K562 (cell line): ENCODE measurements around the gene CBFA2T3. TPM values are rescaled to one million over a fixed set of nuclear protein-coding genes. Genes with fewer than 3 reads are reported as not detected.

Experiments used
- CCNT2 ChIP-seq: IDR thresholded peaks from 2 replicates; pipeline ENCODE4 v1.6.1; 2011; ENCODE audit warnings: borderline replicate concordance, low read depth, mild to moderate bottlenecking, moderate library complexity, mixed read lengths, low read length; ENCODE audit not compliant: insufficient read length; ENCODE audit errors: extremely low read depth
- CHD2 ChIP-seq: IDR thresholded peaks from 2 replicates; pipeline ENCODE4 v1.6.1; 2011; ENCODE audit warnings: low read depth, low read length
- HIVEP1 ChIP-seq: fragments of 250-450 bp; sonication (Bioruptor Pico); IDR thresholded peaks from 2 replicates; pipeline ENCODE4 v1.4.0; 2020; ENCODE audit warnings: mild to moderate bottlenecking
- KAT7 ChIP-seq: sonication (generic); formaldehyde crosslinking; IDR thresholded peaks from 2 replicates; pipeline ENCODE4 v1.8.0; 2022; ENCODE audit warnings: missing genetic modification reagents, mild to moderate bottlenecking, borderline replicate concordance
- MGA ChIP-seq: fragments of 450-650 bp; IDR thresholded peaks from 2 replicates; pipeline ENCODE4 v1.6.1; 2016; ENCODE audit warnings: mild to moderate bottlenecking, moderate library complexity
- NCOA1 ChIP-seq: fragments of 450-650 bp; IDR thresholded peaks from 2 replicates; pipeline ENCODE4 v1.6.1; 2016; ENCODE audit warnings: low read depth
- NCOA2 ChIP-seq, 2 experiments: fragments of 450-650 bp; IDR thresholded peaks; 2 replicates each; pipeline ENCODE4 v1.6.1; 2018; ENCODE audit warnings: mild to moderate bottlenecking in 2 of 2, moderate library complexity in 1 of 2; ENCODE audit not compliant: partially characterized antibody in 2 of 2
- NFATC3 ChIP-seq: fragments of 450-650 bp; IDR thresholded peaks from 2 replicates; pipeline ENCODE4 v1.6.1; 2017; ENCODE audit warnings: mild to moderate bottlenecking
- PHF20 ChIP-seq: fragments of 450-650 bp; IDR thresholded peaks from 2 replicates; pipeline ENCODE4 v1.6.1; 2018; ENCODE audit not compliant: partially characterized antibody
- POLR2G ChIP-seq: fragments of 200-400 bp; formaldehyde crosslinking; IDR thresholded peaks from 2 replicates; pipeline ENCODE4 v1.6.1; 2017; ENCODE audit warnings: low read depth, mild to moderate bottlenecking, antibody characterized with exemption, low read length, moderate library complexity
- RBM14 ChIP-seq: fragments of 200-400 bp; formaldehyde crosslinking; IDR thresholded peaks from 2 replicates; pipeline ENCODE4 v1.6.1; 2018; ENCODE audit warnings: low read depth, mild to moderate bottlenecking, low read length, moderate library complexity, borderline replicate concordance; ENCODE audit not compliant: insufficient read depth
- RHOXF2B ChIP-seq: fragments of 250-450 bp; sonication (Bioruptor Pico); conservative IDR thresholded peaks from 2 replicates; pipeline ENCODE4 v1.5.1; 2021
- TCF7 ChIP-seq: sonication (generic); IDR thresholded peaks from 2 replicates; pipeline ENCODE4 v1.6.1; 2016; ENCODE audit warnings: antibody characterized with exemption, borderline replicate concordance
- ZBTB9 ChIP-seq: fragments of 450-650 bp; formaldehyde crosslinking; IDR thresholded peaks from 2 replicates; pipeline ENCODE4 v1.4.0; 2020; ENCODE audit warnings: mild to moderate bottlenecking, moderate library complexity
- ZFX ChIP-seq: sonication (generic); formaldehyde crosslinking; IDR thresholded peaks from 2 replicates; pipeline ENCODE4 v1.8.0; 2022; ENCODE audit warnings: mild to moderate bottlenecking, missing genetic modification reagents, moderate library complexity
- ZNF239 ChIP-seq: fragments of 250-450 bp; sonication (Bioruptor Pico); IDR thresholded peaks from 2 replicates; pipeline ENCODE4 v1.4.0; 2020; ENCODE audit warnings: mild to moderate bottlenecking
- ZNF696 ChIP-seq: fragments of 250-450 bp; sonication (Bioruptor Pico); conservative IDR thresholded peaks from 2 replicates; pipeline ENCODE4 v1.4.0; 2020; ENCODE audit warnings: mild to moderate bottlenecking, moderate library complexity
- polyA plus RNA-seq, 8 experiments: library from polyadenylated mRNA; depleted of rRNA in 4 of 8; stranded (reverse) in 5 of 8; unstranded in 3 of 8; fragments of >200 nt; fragmentation: Nextera tagmentation in 2 of 8; fragmentation: Illumina TruSeq in 1 of 8; extraction: Ambion mirVana in 2 of 8; extraction: Trizol in 1 of 8; gene quantifications; 2 replicates each; pipeline versions ENCODE4 v1.2.1 to v1.2.3, GENCODE V29; 2011 to 2014; ENCODE audit warnings: inconsistent platforms in 1 of 8, missing spikeins in 1 of 8
- total RNA-seq, 7 experiments: library from RNA; depleted of rRNA in 6 of 7; stranded (reverse); fragments of >200 nt in 6 of 7; fragmentation: Illumina TruSeq in 2 of 7; extraction: Trizol in 2 of 7; gene quantifications; 2 replicates each; pipeline versions ENCODE4 v1.2.1 to v1.2.3, GENCODE V29; 2011 to 2021; ENCODE audit warnings: low replicate concordance in 1 of 7

Gene CBFA2T3
- total and polyA plus RNA-seq, 9 of the 15 experiments (the other 6 are each of a cell fraction or from before 2014, with no cell fraction given): 2.3 to 145 (median 6.7) TPM

GRCh38 chr16:88876942-88877526 is 100.0 kb downstream of the CBFA2T3 start (continued):
- no peak for TF ChIP-seq CHD2
- no peak for TF ChIP-seq NFATC3
- no peak for TF ChIP-seq ZNF239 (CRISPR knock-in tag)
- no peak for TF ChIP-seq ZNF696 (CRISPR knock-in tag)
- TF ChIP-seq MGA: no peak
- TF ChIP-seq CCNT2: peak; percentile 26
- no peak for TF ChIP-seq NCOA1
- TF ChIP-seq ZFX (CRISPR knock-in tag): no peak
- no peak for TF ChIP-seq RHOXF2B
- peak; percentile 67 for TF ChIP-seq POLR2G
- TF ChIP-seq ZBTB9 (CRISPR knock-in tag): no peak
- no peak for TF ChIP-seq RBM14
- no peak for TF ChIP-seq TCF7
- no peak for TF ChIP-seq KAT7 (CRISPR knock-in tag)
- no peak for TF ChIP-seq PHF20
- no peak for TF ChIP-seq NCOA2 (IDR thresholded peaks at IDR 0.05; ENCODE audit: partially characterized antibody in 2 of 2)
- no peak for TF ChIP-seq HIVEP1 (CRISPR knock-in tag)
